Renal cortex interstitium (tissue), 11 donors: ENCODE measurements around the gene MAPKAPK2. TPM values are rescaled to one million over a fixed set of nuclear protein-coding genes. Genes with fewer than 3 reads are reported as not detected.

Source experiments
- DNase-seq, 11 donors: peaks; one replicate each; pipeline ENCODE4 v3.0.0-alpha.2; 2013; ENCODE audit warnings: low read depth in 9 of 11, low spot score in 4 of 11; ENCODE audit errors: extremely low read depth in 1 of 11
- polyA plus RNA-seq, 3 donors: library from polyadenylated mRNA; unstranded; fragments of 120-200 nt; gene quantifications; one replicate each; pipeline ENCODE4 v1.2.1, GENCODE V29; 2013; ENCODE audit not compliant: insufficient read length in 3 of 3

Gene MAPKAPK2
- polyA plus RNA-seq, 3 donors, result 73.7 to 86.1 (median 78.5) TPM

DNA sequence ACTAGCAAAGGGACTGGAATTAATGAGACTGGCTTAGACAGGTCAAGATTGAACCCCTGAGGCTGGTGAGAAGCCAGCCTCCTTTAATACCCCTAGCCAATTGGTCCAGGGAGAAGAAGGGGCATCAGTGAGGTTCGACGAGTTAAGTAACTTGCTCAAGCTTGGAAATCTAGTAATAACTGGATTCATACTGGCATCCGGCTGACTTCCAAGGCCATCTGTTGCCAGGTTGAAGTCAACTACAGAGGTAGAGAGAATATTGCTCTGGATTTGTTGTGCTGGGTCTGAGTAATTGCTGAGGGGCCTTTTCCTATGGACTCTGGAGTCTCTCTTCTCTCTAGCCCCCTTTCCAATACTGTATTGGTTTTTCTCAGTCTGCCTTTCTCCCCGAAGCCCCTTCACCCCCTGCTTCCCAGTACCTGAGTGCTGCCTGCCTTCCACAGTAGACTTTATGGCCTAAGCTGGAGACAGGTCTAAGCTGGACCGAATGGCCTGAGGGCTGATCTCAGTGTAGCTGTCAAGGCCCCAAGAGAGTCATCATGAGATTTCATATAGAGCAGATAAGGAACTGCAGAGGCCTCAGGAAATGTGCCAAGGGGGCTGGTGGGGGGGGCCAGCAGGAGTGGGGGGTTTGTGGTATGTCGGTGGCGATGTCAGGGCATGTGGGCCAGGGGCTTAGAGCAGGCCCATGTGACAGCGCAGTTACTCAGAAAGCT lies 43.4 kb downstream of the MAPKAPK2 start:
- DNase-seq, result no peak

DNA sequence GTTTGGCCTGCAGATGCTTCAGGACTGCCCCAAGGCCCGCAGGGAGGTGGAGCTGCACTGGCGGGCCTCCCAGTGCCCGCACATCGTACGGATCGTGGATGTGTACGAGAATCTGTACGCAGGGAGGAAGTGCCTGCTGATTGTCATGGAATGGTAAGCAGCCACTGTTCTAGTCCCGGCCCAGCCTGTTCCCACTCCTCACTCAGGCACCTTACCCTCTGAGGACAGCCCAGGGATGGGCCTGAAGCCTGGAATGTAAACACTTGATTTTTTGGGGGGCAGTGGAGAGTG lies 43.9 kb downstream of the MAPKAPK2 start:
- no peak for DNase-seq

DNA sequence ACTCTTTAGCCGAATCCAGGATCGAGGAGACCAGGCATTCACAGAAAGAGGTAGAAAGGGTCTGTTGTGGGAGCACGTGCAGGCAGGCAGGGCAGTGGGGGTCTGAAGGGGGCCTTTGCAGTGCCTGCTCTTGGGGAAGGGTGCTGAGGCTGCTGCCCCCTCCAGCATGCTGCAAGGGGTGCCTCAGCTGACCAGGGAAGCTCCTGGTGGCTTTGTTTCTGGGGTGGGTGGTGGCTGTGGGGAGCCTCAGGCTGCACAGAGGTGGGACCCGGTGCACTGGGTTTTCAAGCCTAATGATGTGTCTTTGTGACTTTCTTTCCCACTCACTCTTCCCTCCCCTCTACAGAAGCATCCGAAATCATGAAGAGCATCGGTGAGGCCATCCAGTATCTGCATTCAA lies 44.3 kb downstream of the MAPKAPK2 start:
- no peak for DNase-seq

DNA sequence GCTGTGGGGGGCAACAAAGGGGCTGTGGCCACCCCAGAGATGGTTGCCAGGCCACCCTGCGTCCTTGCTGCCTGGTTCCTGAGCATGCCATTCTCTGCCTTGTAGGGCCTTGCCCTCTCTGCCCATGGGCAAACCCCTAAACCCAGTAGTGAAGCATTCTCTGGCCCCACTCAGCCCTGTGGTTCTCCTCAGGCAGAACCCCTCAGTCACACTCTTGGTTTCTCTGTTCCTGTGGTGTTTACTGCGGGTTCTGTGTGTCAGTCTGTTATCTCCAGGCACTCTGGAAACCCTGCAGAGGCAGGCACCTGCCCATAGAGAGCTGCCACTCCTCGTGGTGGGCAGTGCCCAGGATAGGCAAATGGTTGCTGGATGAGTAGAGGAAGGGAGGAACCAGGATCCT lies 44.8 kb downstream of the MAPKAPK2 start:
- DNase-seq, result no peak

DNA sequence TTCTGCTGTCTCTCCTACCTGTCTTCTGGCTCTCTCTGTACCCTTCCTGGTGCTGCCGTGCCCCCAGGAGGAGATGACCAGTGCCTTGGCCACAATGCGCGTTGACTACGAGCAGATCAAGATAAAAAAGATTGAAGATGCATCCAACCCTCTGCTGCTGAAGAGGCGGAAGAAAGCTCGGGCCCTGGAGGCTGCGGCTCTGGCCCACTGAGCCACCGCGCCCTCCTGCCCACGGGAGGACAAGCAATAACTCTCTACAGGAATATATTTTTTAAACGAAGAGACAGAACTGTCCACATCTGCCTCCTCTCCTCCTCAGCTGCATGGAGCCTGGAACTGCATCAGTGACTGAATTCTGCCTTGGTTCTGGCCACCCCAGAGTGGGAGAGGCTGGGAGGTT lies 47.8 kb downstream of the MAPKAPK2 start:
- DNase-seq, result no peak

DNA sequence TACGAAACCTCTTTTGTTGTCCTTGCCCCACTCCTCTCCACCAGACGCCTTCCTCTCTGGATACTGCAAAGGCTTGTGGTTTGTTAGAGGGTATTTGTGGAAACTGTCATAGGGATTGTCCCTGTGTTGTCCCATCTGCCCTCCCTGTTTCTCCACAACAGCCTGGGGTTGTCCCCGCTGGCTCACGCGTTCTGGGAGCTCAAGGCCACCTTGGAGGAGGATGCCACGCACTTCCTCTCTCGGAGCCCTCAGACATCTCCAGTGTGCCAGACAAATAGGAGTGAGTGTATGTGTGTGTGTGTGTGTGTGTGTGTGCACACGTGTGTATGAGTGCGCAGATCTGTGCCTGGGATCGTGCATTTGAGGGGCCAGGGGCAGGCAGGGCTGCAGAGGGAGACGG lies 48.3 kb downstream of the MAPKAPK2 start:
- DNase-seq, result no peak

DNA sequence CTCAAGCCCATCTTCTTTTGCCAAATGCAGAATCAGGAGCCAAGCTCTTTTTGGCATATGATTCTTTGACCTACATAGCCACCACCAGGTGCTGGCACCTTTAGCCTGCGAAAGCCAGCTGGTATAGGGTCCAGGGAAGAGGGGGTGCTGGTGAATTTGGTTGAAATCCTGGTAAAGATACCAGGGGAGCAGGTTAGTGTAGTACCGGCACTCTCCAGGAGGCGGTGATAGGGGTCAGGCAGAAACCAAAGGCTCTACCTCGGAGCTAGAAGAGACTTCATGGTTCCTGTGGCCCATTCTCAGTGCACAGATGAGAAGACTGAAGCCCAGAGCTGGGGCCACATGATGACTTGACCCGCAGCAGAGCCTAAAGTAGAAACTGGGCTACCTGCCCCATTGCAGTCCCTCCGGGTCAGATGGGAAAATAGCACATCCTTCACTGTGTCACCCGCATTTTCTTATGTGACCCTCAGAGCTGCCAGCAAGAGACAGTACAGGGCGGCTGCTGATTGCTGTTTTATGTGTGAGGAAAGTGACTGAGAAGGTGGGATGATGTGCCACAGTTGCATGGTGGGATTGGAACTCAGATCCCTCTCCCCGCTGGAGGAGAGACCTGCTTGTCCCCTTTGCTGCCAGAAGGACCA lies 49.9 kb downstream of the MAPKAPK2 start:
- no peak for DNase-seq

DNA sequence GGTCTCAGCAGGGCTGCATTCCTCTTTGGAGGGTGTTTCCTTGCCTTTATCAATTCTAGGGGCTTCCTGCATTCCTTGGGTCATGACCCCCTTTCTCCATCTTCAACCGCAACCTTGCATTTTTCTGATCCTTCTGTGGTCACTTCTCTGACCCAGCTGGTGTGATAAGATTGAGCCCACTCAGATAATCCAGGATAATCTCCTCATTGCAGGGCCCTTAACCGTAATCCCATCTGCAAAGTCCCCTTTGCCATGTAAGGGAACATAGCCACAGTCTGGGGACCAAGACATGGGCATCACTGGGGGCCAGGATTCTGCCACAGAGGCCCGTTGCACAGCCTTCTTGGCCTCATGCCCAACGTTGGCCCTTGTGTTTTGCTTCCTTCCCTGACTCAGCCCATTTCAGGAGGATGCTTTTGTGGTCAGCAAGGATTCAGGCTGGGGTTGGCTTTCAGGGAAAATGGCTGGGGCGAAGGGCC lies 50.9 kb downstream of the MAPKAPK2 start:
- DNase-seq, result no peak

DNA sequence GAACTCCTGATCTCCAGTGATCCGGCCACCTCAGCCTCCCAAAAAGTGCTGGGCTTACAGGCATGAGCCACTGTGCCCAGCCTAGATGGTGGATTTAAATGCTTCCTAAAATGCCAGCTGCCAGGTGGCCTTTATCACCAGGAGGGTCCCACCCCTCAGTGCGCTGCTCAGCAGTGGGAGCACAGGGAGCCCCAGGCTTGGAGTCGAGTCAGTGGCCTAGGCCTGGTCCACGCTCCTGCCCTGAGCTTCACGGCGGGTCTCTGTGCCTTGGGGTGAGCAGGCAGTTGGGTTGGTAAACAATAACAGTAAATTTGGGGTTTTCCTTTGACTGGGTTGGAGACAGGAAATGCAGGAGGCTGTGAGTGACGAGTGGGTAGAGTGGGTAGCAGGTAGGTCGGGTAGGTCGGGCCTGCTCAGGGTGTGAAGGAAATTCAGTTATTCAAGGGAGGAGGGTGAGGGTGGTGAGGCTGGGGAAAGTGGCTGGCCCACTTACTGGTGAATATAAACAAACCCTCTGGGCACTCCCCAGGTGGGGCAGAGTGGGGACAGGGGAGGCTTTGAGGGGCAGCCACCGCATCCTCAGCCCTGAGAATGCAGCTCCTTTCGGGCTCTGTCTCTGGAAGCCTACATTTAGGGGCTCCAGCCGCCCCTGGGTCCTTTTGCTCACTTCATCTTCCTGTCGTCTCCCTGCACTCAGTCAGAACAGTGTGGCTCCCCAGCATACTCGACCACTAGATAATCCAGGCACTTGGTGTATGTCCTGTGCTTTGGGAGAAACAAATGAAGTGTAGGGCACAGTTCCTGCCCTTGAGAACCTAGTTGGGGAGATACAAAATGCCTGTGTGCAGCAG lies 52.4 kb downstream of the MAPKAPK2 start:
- no peak for DNase-seq

DNA sequence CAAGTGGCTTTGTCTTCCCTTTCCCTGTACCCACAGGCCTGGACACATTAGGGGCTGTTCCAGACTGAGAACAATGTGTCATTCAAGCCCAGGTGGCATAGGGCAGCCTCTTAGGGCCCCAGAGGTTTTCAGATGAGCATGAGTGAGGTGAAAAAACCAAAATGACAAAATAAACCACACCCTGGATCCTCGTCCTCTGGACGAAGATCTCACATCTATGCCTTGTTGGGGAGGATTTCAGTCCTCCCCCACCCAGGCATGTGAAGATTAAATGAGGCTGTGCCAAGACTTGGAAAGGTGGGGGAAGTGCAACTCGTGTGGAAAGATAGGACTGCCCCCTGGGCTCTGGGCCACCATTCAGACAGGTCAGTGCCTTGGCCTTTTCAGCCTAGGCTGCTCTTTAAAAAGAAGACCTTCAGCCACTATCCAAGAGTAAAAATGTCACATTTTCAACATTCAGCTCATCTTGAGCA lies 53.1 kb downstream of the MAPKAPK2 start:
- DNase-seq, result no peak

DNA sequence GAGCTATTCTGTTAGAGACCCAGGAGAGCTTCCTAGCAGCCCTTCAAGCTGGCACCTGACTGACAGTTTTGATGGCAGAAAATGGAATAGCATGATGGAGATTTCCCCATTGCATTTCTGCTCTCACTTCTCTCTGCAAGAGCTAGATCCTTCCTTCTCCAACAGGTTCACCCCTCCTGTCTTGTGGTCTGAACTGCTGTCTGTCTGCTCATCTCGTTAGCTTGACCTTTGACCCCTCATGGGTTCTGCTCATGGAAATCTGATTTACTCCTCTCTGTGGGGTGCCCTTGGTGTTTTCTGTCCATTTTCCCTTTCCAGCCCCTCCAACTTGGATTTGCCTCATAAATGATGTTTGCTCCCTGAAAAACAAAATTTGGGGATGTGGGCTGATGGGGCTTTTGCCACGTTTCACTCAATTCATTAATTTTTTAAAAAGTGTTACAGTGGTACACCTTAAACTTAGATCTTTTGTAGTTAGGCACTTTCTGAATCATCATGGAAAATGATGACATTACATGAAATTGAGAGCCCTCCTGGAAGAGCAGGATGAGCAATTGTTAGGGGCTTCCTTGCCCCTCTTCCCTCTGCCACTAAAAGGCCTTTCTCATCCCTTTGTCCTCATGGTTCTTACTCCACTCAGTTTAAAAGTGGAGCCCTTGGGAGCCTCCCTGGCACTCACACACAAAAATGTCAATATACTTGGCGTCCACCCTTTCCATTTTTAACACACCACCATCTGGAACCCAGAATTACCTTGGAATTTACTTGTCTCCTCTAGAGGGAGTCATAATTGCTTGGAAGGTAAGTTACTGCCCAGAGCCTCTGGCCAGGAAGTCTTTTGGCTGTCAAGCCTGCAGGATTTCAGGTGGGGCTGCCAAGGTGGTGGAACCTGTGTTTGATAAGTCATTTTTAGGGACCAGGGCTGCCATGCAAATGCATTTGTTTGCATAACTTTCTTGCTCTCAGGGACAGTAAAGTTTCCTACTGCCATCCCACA lies 54.0 kb downstream of the MAPKAPK2 start:
- no peak for DNase-seq

DNA sequence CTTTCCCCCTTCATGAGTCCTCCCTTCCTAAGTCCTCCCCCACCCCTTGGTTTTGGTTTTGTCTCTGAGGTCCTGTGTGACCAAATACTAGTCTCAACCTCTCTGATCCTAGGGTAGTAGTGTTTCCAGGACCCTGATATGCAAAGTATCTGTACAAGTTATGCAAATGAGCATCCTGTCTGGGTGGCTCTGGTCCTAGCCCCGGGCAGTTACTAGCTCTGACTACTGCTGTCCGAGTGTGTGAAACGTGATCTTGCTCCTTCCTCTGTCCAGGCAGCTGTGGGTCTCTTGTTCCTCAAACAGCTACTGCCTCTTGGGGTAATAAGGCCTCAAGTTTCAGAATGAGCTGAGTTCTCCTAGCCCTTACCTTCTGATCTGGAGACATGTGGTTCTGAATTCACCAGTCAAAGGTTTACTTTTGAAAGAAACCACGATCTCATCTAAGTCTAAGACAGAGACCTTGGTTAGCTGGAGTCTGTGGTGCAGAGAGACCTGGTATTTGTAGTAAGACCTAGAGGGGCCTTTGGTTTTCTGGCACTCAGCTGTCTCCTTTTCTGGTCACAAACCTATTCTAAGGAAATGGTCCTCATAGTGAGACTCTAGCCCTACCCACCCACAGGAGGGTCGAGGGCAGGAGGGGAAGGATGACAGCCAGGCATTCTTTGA lies 54.8 kb downstream of the MAPKAPK2 start:
- no peak for DNase-seq

DNA sequence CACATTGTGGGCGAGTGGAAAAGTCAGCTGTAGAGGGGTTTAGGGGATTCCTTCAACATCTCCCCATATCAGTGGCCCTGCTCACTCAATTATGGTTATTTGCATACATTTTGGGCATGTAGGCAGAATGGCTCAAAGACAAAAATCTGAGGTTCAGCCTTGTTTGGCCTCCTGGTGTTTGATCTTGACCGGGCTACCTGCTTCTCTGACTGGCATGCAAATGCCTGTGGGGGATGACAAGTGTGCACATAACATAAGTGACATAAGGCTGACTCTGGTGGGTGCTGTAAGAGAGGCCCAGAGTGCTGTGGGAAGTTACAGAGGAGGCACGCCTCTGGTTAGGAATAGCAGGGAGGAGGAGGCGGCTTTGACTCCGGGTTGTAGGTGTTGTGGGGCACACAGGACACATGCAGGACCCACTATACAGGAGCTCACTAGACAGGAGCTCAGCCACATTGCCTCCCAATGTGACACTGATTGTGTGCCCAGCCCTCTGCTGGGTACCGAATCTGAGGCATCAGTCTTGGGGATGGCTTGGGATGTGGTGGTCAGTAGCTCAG lies 56.5 kb downstream of the MAPKAPK2 start:
- DNase-seq, result no peak

DNA sequence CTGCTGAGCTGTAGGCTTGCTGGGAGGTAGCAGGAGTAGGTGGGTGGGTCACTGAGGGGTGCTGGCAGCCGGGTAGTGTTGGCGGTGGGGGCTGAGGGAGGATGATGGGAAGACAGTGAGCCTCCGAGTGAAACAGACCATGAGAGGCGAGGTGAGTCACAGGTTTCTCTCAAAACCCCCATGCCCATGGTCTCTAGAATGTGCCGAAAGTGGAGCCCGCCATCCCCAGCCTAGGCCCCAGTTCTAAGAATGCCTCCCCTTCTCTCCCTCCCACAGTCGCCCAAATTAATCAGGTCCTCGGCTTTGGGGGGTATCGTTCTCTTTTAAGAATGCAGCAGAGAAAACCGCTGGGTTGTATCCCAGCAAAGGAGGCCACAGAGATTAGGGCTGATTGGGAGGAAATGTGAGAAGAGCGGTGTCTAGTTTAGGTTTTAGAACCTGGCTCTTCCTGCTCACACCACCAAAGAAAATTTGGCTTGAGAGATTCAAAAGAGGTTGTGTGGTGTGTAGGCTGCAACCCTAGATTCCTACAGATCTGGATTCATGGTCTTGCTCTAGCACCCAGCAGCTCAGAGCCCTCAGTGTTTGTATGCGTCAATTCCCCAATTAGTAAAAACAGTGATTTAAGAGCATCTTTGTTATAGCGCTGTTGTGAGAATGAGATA lies 58.1 kb downstream of the MAPKAPK2 start:
- DNase-seq, result no peak

DNA sequence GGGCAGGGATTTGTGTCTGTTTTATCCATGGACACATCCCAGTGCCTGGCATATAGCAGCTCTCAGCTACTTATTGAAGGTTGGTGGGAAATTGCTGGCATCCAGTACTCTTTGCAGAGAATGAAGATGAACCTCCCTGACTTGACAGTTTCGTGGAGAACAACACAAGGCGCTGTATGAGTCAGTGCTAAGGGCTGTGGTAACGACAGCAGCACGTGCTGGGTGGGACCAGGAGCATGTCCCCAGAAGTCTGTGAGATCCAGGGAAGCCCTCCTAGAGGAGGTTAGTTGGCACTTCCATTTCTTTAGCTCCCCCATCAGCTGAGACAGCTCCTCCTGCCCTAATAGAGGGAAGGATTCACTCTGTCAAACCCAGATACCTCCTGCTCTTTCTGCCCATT lies 60.0 kb downstream of the MAPKAPK2 start:
- no peak for DNase-seq

DNA sequence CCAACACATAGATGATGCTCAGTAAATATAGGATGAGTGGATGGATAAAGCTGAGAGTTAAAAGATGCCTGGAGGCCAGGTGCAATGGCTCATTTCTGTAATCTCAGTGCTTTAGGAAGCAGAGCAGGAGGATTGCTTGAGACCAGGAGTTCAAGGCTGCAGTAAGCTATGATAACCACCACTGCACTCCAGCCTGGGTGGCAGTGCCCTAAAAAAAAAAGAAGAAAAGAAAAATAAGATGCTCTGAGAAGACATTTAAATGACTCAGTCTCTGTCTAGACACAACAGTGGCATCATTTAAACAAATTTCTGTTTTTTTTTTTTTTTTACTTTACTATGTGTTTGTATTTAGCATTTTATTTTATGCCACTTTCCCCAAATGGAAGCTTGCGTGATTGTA lies 60.6 kb downstream of the MAPKAPK2 start:
- DNase-seq, result no peak

DNA sequence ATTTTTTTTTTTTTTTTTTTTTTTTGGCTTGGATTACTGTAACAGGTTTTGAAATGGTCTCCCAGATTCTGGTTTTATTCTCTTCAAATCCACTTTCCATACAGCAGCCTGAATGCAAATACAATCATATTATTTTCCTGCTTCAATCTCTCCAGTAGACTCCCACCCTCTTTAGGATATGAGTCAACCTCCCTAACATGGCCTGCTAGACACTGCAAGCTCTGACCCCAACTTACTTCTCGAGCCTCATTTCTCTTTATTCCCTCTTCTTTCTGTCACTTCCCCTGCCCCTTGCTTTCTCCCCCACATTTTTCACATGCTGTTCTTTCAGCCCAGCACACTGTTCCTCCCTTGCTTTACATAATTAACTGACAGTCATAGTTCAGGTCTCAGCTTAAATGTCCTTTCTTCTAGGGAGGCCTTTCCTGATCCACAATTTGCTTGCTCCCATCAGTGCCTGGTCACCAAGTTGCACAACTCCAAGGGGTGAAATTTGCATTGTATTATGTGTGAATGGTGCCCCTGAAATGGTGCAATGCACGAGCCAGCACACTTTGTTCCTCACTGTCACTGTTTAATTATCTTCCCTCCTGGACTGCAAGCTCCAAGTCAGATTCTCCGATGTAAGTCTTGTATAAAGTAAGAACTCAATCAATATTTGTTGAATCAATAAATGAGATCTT lies 63.8 kb downstream of the MAPKAPK2 start:
- DNase-seq, result no peak
